ENCODE data around the gene KAZN. TPM values are rescaled to one million over a fixed set of nuclear protein-coding genes. Genes with fewer than 3 reads are reported as not detected.

Gene KAZN
- total and polyA plus RNA-seq, 8 donors: 1.2 to 50.7 (median 6.8) TPM

- intact Hi-C loops (cut with DNase I; ENCODE audit: low total_unique reads): no loop called here
- TF ChIP-seq EP300 (IDR thresholded peaks at IDR 0.05) (no peak), POLR2A (IDR thresholded peaks at IDR 0.05) (no peak), POLR2AphosphoS5 (IDR thresholded peaks at IDR 0.05) (no peak)
- TF ChIP-seq, protein P1, sequence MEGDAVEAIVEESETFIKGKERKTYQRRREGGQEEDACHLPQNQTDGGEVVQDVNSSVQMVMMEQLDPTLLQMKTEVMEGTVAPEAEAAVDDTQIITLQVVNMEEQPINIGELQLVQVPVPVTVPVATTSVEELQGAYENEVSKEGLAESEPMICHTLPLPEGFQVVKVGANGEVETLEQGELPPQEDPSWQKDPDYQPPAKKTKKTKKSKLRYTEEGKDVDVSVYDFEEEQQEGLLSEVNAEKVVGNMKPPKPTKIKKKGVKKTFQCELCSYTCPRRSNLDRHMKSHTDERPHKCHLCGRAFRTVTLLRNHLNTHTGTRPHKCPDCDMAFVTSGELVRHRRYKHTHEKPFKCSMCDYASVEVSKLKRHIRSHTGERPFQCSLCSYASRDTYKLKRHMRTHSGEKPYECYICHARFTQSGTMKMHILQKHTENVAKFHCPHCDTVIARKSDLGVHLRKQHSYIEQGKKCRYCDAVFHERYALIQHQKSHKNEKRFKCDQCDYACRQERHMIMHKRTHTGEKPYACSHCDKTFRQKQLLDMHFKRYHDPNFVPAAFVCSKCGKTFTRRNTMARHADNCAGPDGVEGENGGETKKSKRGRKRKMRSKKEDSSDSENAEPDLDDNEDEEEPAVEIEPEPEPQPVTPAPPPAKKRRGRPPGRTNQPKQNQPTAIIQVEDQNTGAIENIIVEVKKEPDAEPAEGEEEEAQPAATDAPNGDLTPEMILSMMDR (IDR thresholded peaks at IDR 0.05): no peak
- DNase-seq: no peak
- H3K36me3 ChIP-seq: peaks cover 0 to 50% (median 32%) of the 10 kb centered on the region in 4 donors
- no peaks in the 10 kb centered on the region for H3K4me1 ChIP-seq
- 93 to 99% (median 94%) methylated on average over 7 of the region's 7 CpGs for WGBS, 5 donors
- no peak overlapping the region for H3K27ac ChIP-seq
- H3K9me3 ChIP-seq: peaks cover 0 to 9% (median 3%) of the 10 kb centered on the region in 4 donors
- H3K27me3 ChIP-seq: no peaks in the 10 kb centered on the region
- no peak overlapping the region for H3K4me3 ChIP-seq
Observed at GRCh38 chr1:15063783-15064182, 465.3 kb downstream of the KAZN start.

DNA sequence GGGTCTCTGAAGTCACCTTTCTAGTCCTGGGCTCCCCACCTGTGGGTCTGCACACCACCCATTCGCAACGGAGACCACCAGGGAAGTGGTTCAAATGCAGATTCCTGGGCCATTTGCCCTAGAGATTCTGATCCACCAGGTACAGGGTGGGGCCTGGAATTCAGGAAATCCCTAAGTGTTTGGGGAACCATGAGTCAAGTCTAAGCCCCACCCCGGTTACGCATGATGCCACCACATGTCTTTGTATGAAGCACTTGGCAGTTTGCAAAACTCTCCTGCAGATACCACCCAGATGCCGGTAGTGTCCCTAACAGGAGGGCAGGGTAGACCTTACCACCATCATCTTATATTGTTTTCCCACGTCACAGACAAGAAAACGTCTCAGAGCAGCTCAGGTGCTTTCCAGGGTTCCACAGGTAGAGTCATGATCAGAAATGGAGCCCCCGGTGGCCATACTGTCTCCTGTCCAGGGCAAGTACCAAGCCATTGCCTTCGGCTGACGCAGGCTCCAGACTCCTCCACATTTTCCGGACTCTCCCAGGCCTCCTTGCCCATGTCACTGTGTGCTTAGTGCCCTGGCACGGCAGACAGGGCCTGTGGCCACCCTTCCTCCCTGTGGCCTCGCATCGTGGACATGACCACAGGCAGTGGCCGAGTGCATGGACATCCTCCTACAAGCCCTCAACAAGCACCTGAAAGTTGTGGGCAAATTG is 465.9 kb downstream of the KAZN start:
- H3K27ac ChIP-seq: no peak overlapping the region
- no peak overlapping the region for H3K4me3 ChIP-seq
- H3K4me1 ChIP-seq: no peaks in the 10 kb centered on the region
- TF ChIP-seq POLR2A (IDR thresholded peaks at IDR 0.05) (no peak), POLR2AphosphoS5 (IDR thresholded peaks at IDR 0.05) (no peak), EP300 (IDR thresholded peaks at IDR 0.05) (no peak)
- TF ChIP-seq, protein P1 (IDR thresholded peaks at IDR 0.05): no peak
- DNase-seq: no peak
- intact Hi-C loops (cut with DNase I; ENCODE audit: low total_unique reads): no loop called here
- no peaks in the 10 kb centered on the region for H3K27me3 ChIP-seq
- peaks cover 0 to 9% (median 3%) of the 10 kb centered on the region in 4 donors for H3K9me3 ChIP-seq
- WGBS, 5 donors: 87 to 94% (median 90%) methylated on average over 12 to 15 of the region's 15 CpGs
- H3K36me3 ChIP-seq: peaks cover 0 to 50% (median 32%) of the 10 kb centered on the region in 4 donors

GRCh38 chr1:15065291-15065690 is 466.8 kb downstream of the KAZN start:
- Histone ChIP-seq H3K9me3 (peaks cover 0 to 9% (median 3%) of the 10 kb centered on the region in 4 donors), H3K4me1 (no peaks in the 10 kb centered on the region), H3K27ac (no peak overlapping the region), H3K27me3 (no peaks in the 10 kb centered on the region), H3K4me3 (no peak overlapping the region), H3K36me3 (peaks cover 0 to 45% (median 27%) of the 10 kb centered on the region in 4 donors)
- WGBS, 5 donors: 80 to 90% (median 84%) methylated on average over 7 of the region's 7 CpGs
- TF ChIP-seq POLR2AphosphoS5 (IDR thresholded peaks at IDR 0.05) (no peak), POLR2A (IDR thresholded peaks at IDR 0.05) (no peak), EP300 (IDR thresholded peaks at IDR 0.05) (no peak)
- TF ChIP-seq, protein P1 (IDR thresholded peaks at IDR 0.05): no peak
- intact Hi-C loops (cut with DNase I; ENCODE audit: low total_unique reads): no loop called here
- no peak for DNase-seq

DNA sequence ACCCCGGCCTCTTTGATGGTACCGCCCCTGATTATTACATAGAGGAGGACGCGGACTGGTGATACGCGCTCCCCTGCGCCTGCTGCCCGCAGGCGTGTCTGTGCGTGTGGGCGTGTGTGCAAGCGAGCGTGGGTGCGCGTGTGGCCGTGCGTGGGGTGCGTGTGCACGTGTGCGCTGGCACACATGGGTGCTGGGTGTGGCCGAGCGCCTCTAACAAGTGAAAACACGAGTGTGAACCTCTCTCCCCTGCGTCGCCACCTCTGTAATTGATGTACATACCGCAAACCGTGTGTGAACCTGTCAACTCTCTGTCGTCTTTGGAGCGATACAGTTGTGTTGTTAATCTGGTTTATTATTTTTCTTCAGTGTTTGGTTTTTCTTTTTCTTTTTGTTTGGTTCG is 467.3 kb downstream of the KAZN start:
- no peaks in the 10 kb centered on the region for H3K27me3 ChIP-seq
- DNase-seq: no peak
- peaks cover 0 to 41% (median 24%) of the 10 kb centered on the region in 4 donors for H3K36me3 ChIP-seq
- peaks cover 0 to 9% (median 3%) of the 10 kb centered on the region in 4 donors for H3K9me3 ChIP-seq
- TF ChIP-seq EP300 (IDR thresholded peaks at IDR 0.05) (no peak), POLR2AphosphoS5 (IDR thresholded peaks at IDR 0.05) (no peak), POLR2A (IDR thresholded peaks at IDR 0.05) (no peak)
- TF ChIP-seq, protein P1 (IDR thresholded peaks at IDR 0.05): no peak
- H3K4me1 ChIP-seq: no peaks in the 10 kb centered on the region
- H3K4me3 ChIP-seq: no peak overlapping the region
- no peak overlapping the region for H3K27ac ChIP-seq
- intact Hi-C loops (cut with DNase I; ENCODE audit: low total_unique reads): no loop called here
- 94 to 96% (median 94%) methylated on average over 30 of the region's 30 CpGs for WGBS, 5 donors
